ENCODE data around the gene LRP1. TPM values are rescaled to one million over a fixed set of nuclear protein-coding genes. Genes with fewer than 3 reads are reported as not detected.

The LRP1 gene
- total RNA-seq, 2 donors from 2014 or later, result 663 to 755 TPM

DNA sequence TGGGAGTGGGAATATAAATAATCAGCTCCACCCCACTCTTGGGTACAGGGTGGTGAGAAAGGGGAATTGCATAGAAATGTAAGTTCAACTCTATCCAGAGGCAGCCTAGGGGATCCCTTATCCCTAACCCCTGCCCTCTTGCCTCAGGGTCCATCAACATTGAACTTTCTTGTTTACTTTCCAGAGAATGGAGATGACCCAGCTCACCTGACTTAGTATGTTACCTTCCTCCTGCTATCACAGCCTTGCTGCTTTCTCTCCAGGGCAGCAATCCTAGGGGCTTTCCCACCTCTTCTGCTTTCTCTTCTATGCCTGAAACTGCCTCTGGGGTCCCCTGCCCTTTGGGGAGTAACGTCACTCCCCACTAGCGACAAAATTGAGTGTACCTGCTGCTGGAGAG is 2.7 kb downstream of the LRP1 start:
- Histone ChIP-seq H3K4me3 (peak overlapping the region; percentile 94), H3K4me1 (ENCODE audit: control insufficient read depth in 1 of 2, low read depth in 2 of 2) (peaks cover 59 to 68% of the 10 kb centered on the region in 2 donors), H3K27me3 (replicated peaks; ENCODE audit: insufficient read depth) (no peaks in the 10 kb centered on the region), H3K9me3 (no peaks in the 10 kb centered on the region), H3K27ac (peak overlapping the region; percentile 80 to 99), H3K36me3 (no peaks in the 10 kb centered on the region)
- TF ChIP-seq CTCF (IDR thresholded peaks at IDR 0.05), result no peak
- no peak for DNase-seq (ENCODE audit: low spot score)
- no peak for ATAC-seq (ENCODE audit: insufficient number of reproducible peaks, low FRiP score, low read depth)

- H3K36me3 ChIP-seq, result no peaks in the 10 kb centered on the region
- H3K4me1 ChIP-seq (ENCODE audit: control insufficient read depth in 1 of 2, low read depth in 2 of 2), result peaks cover 65 to 72% of the 10 kb centered on the region in 2 donors
- no peaks in the 10 kb centered on the region for H3K9me3 ChIP-seq
- no peaks in the 10 kb centered on the region for H3K27me3 ChIP-seq (replicated peaks; ENCODE audit: insufficient read depth)
- ATAC-seq (ENCODE audit: insufficient number of reproducible peaks, low FRiP score, low read depth), result no peak
- no peak for TF ChIP-seq CTCF (IDR thresholded peaks at IDR 0.05)
- peak overlapping the region; percentile 94 for H3K4me3 ChIP-seq
- H3K27ac ChIP-seq, result peak overlapping the region; percentile 80 to 99
- no peak for DNase-seq (ENCODE audit: low spot score)
Measured at GRCh38 chr12:57131896-57132744, 3.8 kb downstream of the LRP1 start.

DNA sequence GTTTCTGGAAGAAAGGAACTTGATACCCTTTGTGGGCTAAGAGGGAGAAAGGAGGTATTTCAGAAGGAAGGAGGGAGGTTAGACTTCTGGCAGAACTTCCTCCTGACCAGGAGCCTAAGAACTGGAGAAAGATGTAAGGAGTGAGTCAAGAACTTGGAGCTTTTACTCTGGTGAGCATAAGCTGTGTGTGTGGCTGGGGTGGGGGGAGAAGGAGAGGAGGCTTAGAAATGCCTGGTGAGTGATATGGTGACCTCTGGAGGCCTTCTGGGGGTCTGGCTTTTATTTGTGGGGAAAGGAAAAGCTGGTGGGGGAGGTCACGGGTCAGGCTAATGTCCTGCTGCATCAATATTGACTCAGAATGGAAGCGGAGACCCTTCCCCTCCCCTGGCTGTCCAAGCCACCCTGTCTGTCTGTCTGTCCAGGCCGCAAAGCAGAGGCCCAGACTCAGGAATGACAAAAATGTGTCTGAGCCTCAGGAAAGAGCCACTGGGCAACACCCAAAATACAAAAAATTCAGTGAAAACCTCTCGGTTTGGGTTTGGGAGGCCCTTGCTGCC is 4.8 kb downstream of the LRP1 start:
- H3K9me3 ChIP-seq, result no peaks in the 10 kb centered on the region
- no peak for TF ChIP-seq CTCF (IDR thresholded peaks at IDR 0.05)
- DNase-seq (ENCODE audit: low spot score), result no peak
- H3K4me3 ChIP-seq, result peak overlapping the region; percentile 94
- ATAC-seq (ENCODE audit: insufficient number of reproducible peaks, low FRiP score, low read depth), result no peak
- peak overlapping the region; percentile 80 to 99 for H3K27ac ChIP-seq
- no peaks in the 10 kb centered on the region for H3K36me3 ChIP-seq
- peaks cover 67 to 80% of the 10 kb centered on the region in 2 donors for H3K4me1 ChIP-seq (ENCODE audit: control insufficient read depth in 1 of 2, low read depth in 2 of 2)
- no peaks in the 10 kb centered on the region for H3K27me3 ChIP-seq (replicated peaks; ENCODE audit: insufficient read depth)

DNA sequence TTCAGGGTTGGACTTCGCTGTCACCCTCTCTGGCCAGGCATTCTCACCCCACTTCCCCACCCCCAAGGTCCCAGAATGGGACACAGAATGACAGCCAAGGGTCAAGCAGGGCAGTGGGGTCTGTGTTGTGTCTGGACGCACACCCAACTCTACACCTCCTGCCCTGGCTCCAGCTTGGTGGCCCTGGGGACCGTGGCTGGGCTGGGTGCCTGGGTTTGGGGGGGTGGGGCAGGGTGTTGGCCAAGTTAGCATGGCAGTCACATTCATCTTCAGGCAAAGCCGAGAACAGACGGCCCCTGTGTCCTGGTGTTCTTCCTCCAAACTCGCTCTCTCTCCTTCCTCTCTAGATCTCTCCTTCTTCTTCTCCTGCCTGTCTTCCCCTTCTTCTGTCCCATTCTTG is 5.6 kb downstream of the LRP1 start:
- peaks cover 74 to 88% of the 10 kb centered on the region in 2 donors for H3K4me1 ChIP-seq (ENCODE audit: control insufficient read depth in 1 of 2, low read depth in 2 of 2)
- no peaks in the 10 kb centered on the region for H3K27me3 ChIP-seq (replicated peaks; ENCODE audit: insufficient read depth)
- DNase-seq (ENCODE audit: low spot score) (no peak), ATAC-seq (ENCODE audit: insufficient number of reproducible peaks, low FRiP score, low read depth) (no peak)
- no peaks in the 10 kb centered on the region for H3K9me3 ChIP-seq
- peaks cover 8% of the 10 kb centered on the region for H3K36me3 ChIP-seq
- H3K27ac ChIP-seq, result peak overlapping the region; percentile 80 to 99
- TF ChIP-seq CTCF (IDR thresholded peaks at IDR 0.05), result no peak
- H3K4me3 ChIP-seq, result peak overlapping the region; percentile 94

DNA sequence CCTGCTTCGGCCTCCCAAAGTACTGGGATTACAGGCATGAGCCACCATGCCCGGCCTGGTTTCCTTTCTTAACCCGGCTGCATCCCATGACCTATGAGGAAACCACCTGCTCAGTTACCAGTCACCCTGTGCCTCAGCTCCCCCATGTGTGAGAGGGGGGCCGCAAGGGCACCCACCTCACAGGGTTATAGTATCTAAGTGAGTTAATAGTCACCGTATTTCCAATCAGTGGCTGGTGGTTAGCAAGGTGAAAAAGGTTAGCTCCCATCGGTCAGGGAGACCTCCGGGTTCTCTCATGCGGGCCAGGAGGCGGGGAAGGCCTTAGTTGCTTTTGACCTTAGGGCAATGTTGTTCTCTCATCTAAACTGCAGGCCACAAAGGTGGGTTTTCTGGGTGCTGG is 6.7 kb downstream of the LRP1 start:
- H3K27ac ChIP-seq, result peak overlapping the region; percentile 80 to 99
- H3K36me3 ChIP-seq, result peaks cover 18% of the 10 kb centered on the region
- peaks cover 75 to 98% of the 10 kb centered on the region in 2 donors for H3K4me1 ChIP-seq (ENCODE audit: control insufficient read depth in 1 of 2, low read depth in 2 of 2)
- peak overlapping the region; percentile 2 for H3K4me3 ChIP-seq
- H3K27me3 ChIP-seq (replicated peaks; ENCODE audit: insufficient read depth), result no peaks in the 10 kb centered on the region
- no peak for TF ChIP-seq CTCF (IDR thresholded peaks at IDR 0.05)
- no peaks in the 10 kb centered on the region for H3K9me3 ChIP-seq
- DNase-seq (ENCODE audit: low spot score) (no peak), ATAC-seq (ENCODE audit: insufficient number of reproducible peaks, low FRiP score, low read depth) (no peak)
